HL-60 (cell line): ENCODE data around the gene EHD4.

Experiments used
- GABPA ChIP-seq: IDR thresholded peaks from 2 replicates; pipeline ENCODE4 v1.6.1; 2012; ENCODE audit warnings: low read depth
- POLR2AphosphoS5 ChIP-seq: IDR thresholded peaks from 2 replicates; pipeline ENCODE4 v1.6.1; 2012; ENCODE audit warnings: low read depth
- TF ChIP-seq, protein P1 (sequence below): IDR thresholded peaks from one replicate; pipeline ENCODE4 v1.5.1; 2011; ENCODE audit warnings: low read length, control low read depth, inconsistent platforms; ENCODE audit not compliant: insufficient read depth

DNA sequence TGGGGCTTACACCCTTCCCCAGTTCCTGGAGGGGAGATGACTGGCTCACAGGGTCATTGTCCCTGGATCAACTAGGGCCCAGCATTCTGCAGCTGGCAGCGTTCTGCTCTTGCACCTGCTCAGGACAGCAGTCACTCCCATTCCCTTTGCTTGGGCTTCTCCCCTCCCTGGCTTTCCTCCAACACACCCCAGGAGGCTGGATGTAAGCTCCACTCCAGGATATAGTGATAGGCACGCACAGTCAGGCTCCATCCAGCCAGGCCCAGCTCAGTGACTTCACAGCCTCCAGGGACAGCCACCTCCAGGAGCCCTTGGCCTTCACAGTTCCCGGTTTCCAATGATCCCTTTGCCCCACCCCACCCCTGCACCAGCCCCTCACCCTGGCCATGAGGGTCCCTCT, 80.4 kb downstream of the EHD4 start:
- TF ChIP-seq, protein P1, sequence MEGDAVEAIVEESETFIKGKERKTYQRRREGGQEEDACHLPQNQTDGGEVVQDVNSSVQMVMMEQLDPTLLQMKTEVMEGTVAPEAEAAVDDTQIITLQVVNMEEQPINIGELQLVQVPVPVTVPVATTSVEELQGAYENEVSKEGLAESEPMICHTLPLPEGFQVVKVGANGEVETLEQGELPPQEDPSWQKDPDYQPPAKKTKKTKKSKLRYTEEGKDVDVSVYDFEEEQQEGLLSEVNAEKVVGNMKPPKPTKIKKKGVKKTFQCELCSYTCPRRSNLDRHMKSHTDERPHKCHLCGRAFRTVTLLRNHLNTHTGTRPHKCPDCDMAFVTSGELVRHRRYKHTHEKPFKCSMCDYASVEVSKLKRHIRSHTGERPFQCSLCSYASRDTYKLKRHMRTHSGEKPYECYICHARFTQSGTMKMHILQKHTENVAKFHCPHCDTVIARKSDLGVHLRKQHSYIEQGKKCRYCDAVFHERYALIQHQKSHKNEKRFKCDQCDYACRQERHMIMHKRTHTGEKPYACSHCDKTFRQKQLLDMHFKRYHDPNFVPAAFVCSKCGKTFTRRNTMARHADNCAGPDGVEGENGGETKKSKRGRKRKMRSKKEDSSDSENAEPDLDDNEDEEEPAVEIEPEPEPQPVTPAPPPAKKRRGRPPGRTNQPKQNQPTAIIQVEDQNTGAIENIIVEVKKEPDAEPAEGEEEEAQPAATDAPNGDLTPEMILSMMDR: no peak
- no peak for TF ChIP-seq POLR2AphosphoS5
- no peak for TF ChIP-seq GABPA
